ENCODE results near the gene FXYD3. TPM values are rescaled to one million over a fixed set of nuclear protein-coding genes. Genes with fewer than 3 reads are reported as not detected.

Gene FXYD3
- polyA plus RNA-seq, 1 donor (not counting 4 experiments of a cell fraction or from before 2014, with no cell fraction given) = 851 TPM

GRCh38 chr19:35125270-35125717 lies 9.7 kb downstream of the FXYD3 start:
- Histone ChIP-seq H3K9me1 (ENCODE audit: control insufficient read depth, extremely low read depth, insufficient read depth, low read length) (no peaks in the 10 kb centered on the region), H3K27me3 (ENCODE audit: control insufficient read depth, extremely low read depth, insufficient read depth, low read length) (no peaks in the 10 kb centered on the region), H3K27ac (ENCODE audit: control insufficient read depth, insufficient read depth, low read length) (no peak overlapping the region), H3K79me2 (ENCODE audit: control insufficient read depth, insufficient read depth, low read length) (peaks cover 4% of the 10 kb centered on the region), H3K36me3 (ENCODE audit: control insufficient read depth in 2 of 2, extremely low read depth in 1 of 2, insufficient read depth in 2 of 2, low read length in 2 of 2) (peaks cover 7 to 11% of the 10 kb centered on the region in 2 experiments), H3K4me3 (ENCODE audit: control insufficient read depth in 2 of 3, extremely low read depth in 1 of 3, insufficient read depth in 2 of 3, low read depth in 1 of 3, low read length in 3 of 3) (no peak overlapping the region), H3K9me3 (ENCODE audit: control insufficient read depth, low read depth, low read length) (no peaks in the 10 kb centered on the region), H2AFZ (ENCODE audit: control insufficient read depth, low read length) (no peak overlapping the region), H3K4me2 (ENCODE audit: control insufficient read depth, extremely low read depth, insufficient read depth, low read depth, low read length) (peak overlapping the region; percentile 6), H3K9ac (ENCODE audit: control insufficient read depth, extremely low read depth, insufficient read depth, low read length) (no peak overlapping the region), H3K4me1 (ENCODE audit: control insufficient read depth, extremely low read depth, insufficient read depth, low read length) (peaks cover 64% of the 10 kb centered on the region), H4K20me1 (ENCODE audit: control insufficient read depth, extremely low read depth, insufficient read depth, low read length) (no peaks in the 10 kb centered on the region)
- no peak for TF ChIP-seq EZH2 (IDR thresholded peaks at IDR 0.05; ENCODE audit: low read length)
- no peak for TF ChIP-seq CTCF (optimal IDR thresholded peaks at IDR 0.05 in 1 of 3, IDR thresholded peaks at IDR 0.05 in 1 of 3, conservative IDR thresholded peaks at IDR 0.05 in 1 of 3; ENCODE audit: extremely low read depth in 1 of 3, insufficient read depth in 2 of 3, low read length in 3 of 3)
- dilution Hi-C loops (cut with MboI; ENCODE audit: extremely low pct_ligation_motif_present, low sequenced_read_pairs) = no loop called here
- DNase-seq (ENCODE audit: low read depth, low spot score) (no peak), FAIRE-seq (no peak)

GRCh38 chr19:35125749-35126623 lies 10.4 kb downstream of the FXYD3 start:
- H3K4me2 ChIP-seq (ENCODE audit: control insufficient read depth, extremely low read depth, insufficient read depth, low read depth, low read length) = peak overlapping the region; percentile 6
- no peaks in the 10 kb centered on the region for H3K9me1 ChIP-seq (ENCODE audit: control insufficient read depth, extremely low read depth, insufficient read depth, low read length)
- peaks cover 4% of the 10 kb centered on the region for H3K79me2 ChIP-seq (ENCODE audit: control insufficient read depth, insufficient read depth, low read length)
- no peak overlapping the region for H3K4me3 ChIP-seq (ENCODE audit: control insufficient read depth in 2 of 3, extremely low read depth in 1 of 3, insufficient read depth in 2 of 3, low read depth in 1 of 3, low read length in 3 of 3)
- no peak overlapping the region for H3K9ac ChIP-seq (ENCODE audit: control insufficient read depth, extremely low read depth, insufficient read depth, low read length)
- no peak overlapping the region for H2AFZ ChIP-seq (ENCODE audit: control insufficient read depth, low read length)
- DNase-seq (ENCODE audit: low read depth, low spot score) (no peak), FAIRE-seq (no peak)
- H3K27ac ChIP-seq (ENCODE audit: control insufficient read depth, insufficient read depth, low read length) = no peak overlapping the region
- peaks cover 5 to 7% of the 10 kb centered on the region in 2 experiments for H3K36me3 ChIP-seq (ENCODE audit: control insufficient read depth in 2 of 2, extremely low read depth in 1 of 2, insufficient read depth in 2 of 2, low read length in 2 of 2)
- dilution Hi-C loops (cut with MboI; ENCODE audit: extremely low pct_ligation_motif_present, low sequenced_read_pairs) = no loop called here
- H4K20me1 ChIP-seq (ENCODE audit: control insufficient read depth, extremely low read depth, insufficient read depth, low read length) = no peaks in the 10 kb centered on the region
- H3K9me3 ChIP-seq (ENCODE audit: control insufficient read depth, low read depth, low read length) = no peaks in the 10 kb centered on the region
- peaks cover 57% of the 10 kb centered on the region for H3K4me1 ChIP-seq (ENCODE audit: control insufficient read depth, extremely low read depth, insufficient read depth, low read length)
- no peak for TF ChIP-seq CTCF (optimal IDR thresholded peaks at IDR 0.05 in 1 of 3, IDR thresholded peaks at IDR 0.05 in 1 of 3, conservative IDR thresholded peaks at IDR 0.05 in 1 of 3; ENCODE audit: extremely low read depth in 1 of 3, insufficient read depth in 2 of 3, low read length in 3 of 3)
- no peak for TF ChIP-seq EZH2 (IDR thresholded peaks at IDR 0.05; ENCODE audit: low read length)
- H3K27me3 ChIP-seq (ENCODE audit: control insufficient read depth, extremely low read depth, insufficient read depth, low read length) = no peaks in the 10 kb centered on the region

Data from keratinocyte (primary cell).